ENCODE data around the gene GDPD5. TPM values are rescaled to one million over a fixed set of nuclear protein-coding genes. Genes with fewer than 3 reads are reported as not detected.

GDPD5 gene
- total RNA-seq, 3 donors from 2014 or later (not counting 1 experiment from before 2014, with no cell fraction given) = 49.7 to 95.2 (median 60.2) TPM

DNA sequence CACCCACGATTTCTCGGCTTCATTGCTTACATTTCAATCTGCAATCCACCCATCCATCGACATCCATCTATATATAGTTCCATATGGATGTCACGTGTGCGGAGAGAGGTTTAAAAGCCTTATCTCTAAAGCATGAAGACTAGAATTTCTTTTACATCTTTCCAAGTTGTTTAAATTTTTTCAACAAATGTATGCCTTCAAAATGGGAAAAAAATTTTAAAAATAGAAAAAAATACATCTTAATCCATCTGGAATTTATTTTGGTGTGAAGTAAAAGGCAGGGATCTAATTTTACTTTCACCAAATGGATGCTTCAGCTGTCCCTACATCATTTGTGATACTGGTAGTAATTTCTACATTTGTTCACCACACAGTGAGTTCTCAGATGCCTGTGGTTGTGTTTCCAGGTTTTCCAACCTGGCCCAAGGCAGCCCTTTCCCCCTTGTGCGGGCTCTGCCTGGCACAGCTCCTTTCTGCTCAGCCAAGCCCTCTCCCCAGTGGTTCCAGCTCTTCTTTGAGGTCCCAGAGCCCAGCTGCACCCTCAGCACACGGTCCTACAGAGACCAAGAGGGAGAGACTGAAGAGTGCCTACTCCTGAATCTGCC lies 55.2 kb downstream of the GDPD5 start:
- ATAC-seq (no peak), DNase-seq (no peak)
- Mint-ChIP-seq H3K27ac (no peak overlapping the region), H3K27me3 (ENCODE audit: low read depth in 2 of 2) (peaks cover 0 to 3% of the 10 kb centered on the region in 2 donors), H3K9me3 (no peaks in the 10 kb centered on the region), H3K4me1 (peaks cover 10 to 20% of the 10 kb centered on the region in 2 donors), H3K4me3 (no peak overlapping the region), H3K36me3 (no peaks in the 10 kb centered on the region)
- WGBS (ENCODE audit: insufficient coverage) = 92% methylated on average over 7 of the region's 7 CpGs
- H3K27me3 ChIP-seq (ENCODE audit: control insufficient read depth, insufficient read depth, low read length) = no peaks in the 10 kb centered on the region
- H3K27ac ChIP-seq (ENCODE audit: low read length) = no peak overlapping the region
- intact Hi-C loops (cut with micrococcal nuclease) = no loop called here
- TF ChIP-seq, protein P1, sequence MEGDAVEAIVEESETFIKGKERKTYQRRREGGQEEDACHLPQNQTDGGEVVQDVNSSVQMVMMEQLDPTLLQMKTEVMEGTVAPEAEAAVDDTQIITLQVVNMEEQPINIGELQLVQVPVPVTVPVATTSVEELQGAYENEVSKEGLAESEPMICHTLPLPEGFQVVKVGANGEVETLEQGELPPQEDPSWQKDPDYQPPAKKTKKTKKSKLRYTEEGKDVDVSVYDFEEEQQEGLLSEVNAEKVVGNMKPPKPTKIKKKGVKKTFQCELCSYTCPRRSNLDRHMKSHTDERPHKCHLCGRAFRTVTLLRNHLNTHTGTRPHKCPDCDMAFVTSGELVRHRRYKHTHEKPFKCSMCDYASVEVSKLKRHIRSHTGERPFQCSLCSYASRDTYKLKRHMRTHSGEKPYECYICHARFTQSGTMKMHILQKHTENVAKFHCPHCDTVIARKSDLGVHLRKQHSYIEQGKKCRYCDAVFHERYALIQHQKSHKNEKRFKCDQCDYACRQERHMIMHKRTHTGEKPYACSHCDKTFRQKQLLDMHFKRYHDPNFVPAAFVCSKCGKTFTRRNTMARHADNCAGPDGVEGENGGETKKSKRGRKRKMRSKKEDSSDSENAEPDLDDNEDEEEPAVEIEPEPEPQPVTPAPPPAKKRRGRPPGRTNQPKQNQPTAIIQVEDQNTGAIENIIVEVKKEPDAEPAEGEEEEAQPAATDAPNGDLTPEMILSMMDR (IDR thresholded peaks at IDR 0.05) = no peak
- H3K4me1 ChIP-seq (ENCODE audit: control insufficient read depth, insufficient read depth, low read length) = peaks cover 7% of the 10 kb centered on the region
- no peaks in the 10 kb centered on the region for H3K9me3 ChIP-seq (ENCODE audit: control insufficient read depth, insufficient read depth, low read length)
- no peaks in the 10 kb centered on the region for H3K36me3 ChIP-seq (ENCODE audit: control insufficient read depth, insufficient read depth, low read length)
- no peak overlapping the region for H3K4me3 ChIP-seq (ENCODE audit: low read length)

- DNase-seq (no peak), ATAC-seq (no peak)
- no peaks in the 10 kb centered on the region for H3K4me1 ChIP-seq (ENCODE audit: control insufficient read depth, insufficient read depth, low read length)
- H3K4me3 Mint-ChIP-seq = no peak overlapping the region
- H3K4me1 Mint-ChIP-seq = peaks cover 3 to 13% of the 10 kb centered on the region in 2 donors
- peaks cover 0 to 3% of the 10 kb centered on the region in 2 donors for H3K27me3 Mint-ChIP-seq (ENCODE audit: low read depth in 2 of 2)
- intact Hi-C loops (cut with micrococcal nuclease) = no loop called here
- no peaks in the 10 kb centered on the region for H3K36me3 ChIP-seq (ENCODE audit: control insufficient read depth, insufficient read depth, low read length)
- no peak overlapping the region for H3K27ac ChIP-seq (ENCODE audit: low read length)
- 69% methylated on average over 5 of the region's 6 CpGs for WGBS (ENCODE audit: insufficient coverage)
- H3K9me3 ChIP-seq (ENCODE audit: control insufficient read depth, insufficient read depth, low read length) = no peaks in the 10 kb centered on the region
- no peaks in the 10 kb centered on the region for H3K36me3 Mint-ChIP-seq
- H3K4me3 ChIP-seq (ENCODE audit: low read length) = no peak overlapping the region
- H3K9me3 Mint-ChIP-seq = no peaks in the 10 kb centered on the region
- TF ChIP-seq, protein P1 (IDR thresholded peaks at IDR 0.05) = no peak
- no peak overlapping the region for H3K27ac Mint-ChIP-seq
- no peaks in the 10 kb centered on the region for H3K27me3 ChIP-seq (ENCODE audit: control insufficient read depth, insufficient read depth, low read length)
These were observed 55.8 kb downstream of the GDPD5 start for GRCh38 chr11:75469785-75470405.

DNA sequence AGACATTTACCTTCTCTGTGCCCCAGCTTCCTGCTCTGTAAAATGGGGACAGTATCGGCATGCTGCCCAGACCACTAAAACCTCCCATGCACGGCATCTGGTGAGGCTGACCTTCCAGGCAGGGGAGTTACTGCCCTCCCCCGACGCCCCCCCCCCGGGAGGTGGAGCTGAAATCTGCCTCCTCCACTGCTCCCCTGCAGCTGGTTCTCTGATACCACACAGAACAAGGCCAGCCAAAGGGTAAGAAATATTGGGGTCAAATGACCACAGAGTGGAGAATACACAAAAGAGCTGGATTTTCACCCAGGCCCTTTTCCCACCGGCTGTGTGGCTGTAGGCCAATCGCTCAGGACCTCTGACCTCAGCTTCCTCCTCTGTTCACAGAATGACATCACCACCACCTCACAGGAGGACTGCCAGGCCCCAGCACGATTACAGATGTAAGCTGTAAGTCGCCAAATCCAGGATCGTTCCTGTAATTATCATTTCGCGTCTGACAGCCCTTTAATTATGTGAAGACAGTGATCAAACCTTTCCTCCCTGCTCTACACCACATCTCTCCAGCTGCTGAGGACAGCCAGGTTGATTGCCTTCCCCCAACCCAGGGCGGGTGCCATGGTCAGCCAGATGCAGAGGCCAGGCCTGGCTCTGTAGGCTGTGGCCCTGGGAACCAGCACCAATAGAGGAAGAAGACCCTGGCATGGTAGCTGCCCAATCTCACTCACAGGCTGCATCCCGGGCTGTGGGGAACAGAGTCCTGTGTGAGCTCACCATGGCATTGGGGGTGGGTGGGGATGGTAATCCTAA lies 57.0 kb downstream of the GDPD5 start:
- TF ChIP-seq, protein P1 (IDR thresholded peaks at IDR 0.05) = no peak
- ATAC-seq (no peak), DNase-seq (no peak)
- Mint-ChIP-seq H3K9me3 (no peaks in the 10 kb centered on the region), H3K27ac (no peak overlapping the region), H3K27me3 (ENCODE audit: low read depth in 2 of 2) (peaks cover 0 to 3% of the 10 kb centered on the region in 2 donors), H3K36me3 (no peaks in the 10 kb centered on the region), H3K4me1 (peaks cover 0 to 5% of the 10 kb centered on the region in 2 donors), H3K4me3 (no peak overlapping the region)
- WGBS (ENCODE audit: insufficient coverage) = 82% methylated on average over 12 of the region's 14 CpGs
- no peak overlapping the region for H3K4me3 ChIP-seq (ENCODE audit: low read length)
- no peaks in the 10 kb centered on the region for H3K4me1 ChIP-seq (ENCODE audit: control insufficient read depth, insufficient read depth, low read length)
- no peaks in the 10 kb centered on the region for H3K36me3 ChIP-seq (ENCODE audit: control insufficient read depth, insufficient read depth, low read length)
- no peak overlapping the region for H3K27ac ChIP-seq (ENCODE audit: low read length)
- no peaks in the 10 kb centered on the region for H3K27me3 ChIP-seq (ENCODE audit: control insufficient read depth, insufficient read depth, low read length)
- intact Hi-C loops (cut with micrococcal nuclease) = no loop called here
- H3K9me3 ChIP-seq (ENCODE audit: control insufficient read depth, insufficient read depth, low read length) = no peaks in the 10 kb centered on the region

Measured in natural killer cell (primary cell).